GM12874 (cell line): ENCODE measurements around the gene TBKBP1.

Experiments used
- TF ChIP-seq, protein P1 (sequence below): IDR thresholded peaks from 2 replicates; pipeline ENCODE4 v1.5.1; 2011; ENCODE audit warnings: low read depth, mild to moderate bottlenecking, control low read depth, low read length, moderate library complexity; ENCODE audit not compliant: insufficient read depth

Gene TBKBP1

DNA sequence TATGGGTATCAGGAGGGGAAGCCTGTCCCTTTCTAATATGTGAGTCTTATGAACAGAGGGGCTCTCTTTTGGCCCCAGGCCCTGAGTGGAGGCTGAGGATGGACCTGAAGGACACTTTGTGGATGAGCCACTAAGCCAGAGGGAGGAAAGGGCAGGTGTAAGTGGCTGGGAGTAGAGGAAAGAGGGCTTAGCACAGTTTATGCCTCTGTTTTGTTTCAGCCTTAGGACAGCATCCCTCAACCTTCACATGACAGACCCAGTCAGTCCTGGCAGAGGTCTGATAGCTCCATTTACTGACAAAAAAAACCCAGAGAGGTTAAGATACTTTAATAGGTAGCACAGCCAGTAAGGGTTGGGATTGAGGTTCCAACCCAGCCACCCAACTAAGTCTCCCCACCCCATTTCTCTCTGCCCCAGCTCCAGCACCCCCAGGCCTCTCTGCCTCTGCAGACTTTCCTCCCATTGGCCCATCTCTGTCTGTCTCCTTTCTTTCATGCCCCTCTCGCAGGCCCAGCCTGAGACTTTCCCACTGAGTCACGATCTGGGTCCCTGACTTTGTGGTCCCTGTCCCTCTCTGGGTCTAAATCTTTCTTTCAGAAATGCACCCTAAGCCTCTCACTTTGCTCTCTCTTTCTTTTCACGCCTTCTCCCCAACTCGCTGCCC is 34.4 kb downstream of the TBKBP1 start:
- TF ChIP-seq, protein P1, sequence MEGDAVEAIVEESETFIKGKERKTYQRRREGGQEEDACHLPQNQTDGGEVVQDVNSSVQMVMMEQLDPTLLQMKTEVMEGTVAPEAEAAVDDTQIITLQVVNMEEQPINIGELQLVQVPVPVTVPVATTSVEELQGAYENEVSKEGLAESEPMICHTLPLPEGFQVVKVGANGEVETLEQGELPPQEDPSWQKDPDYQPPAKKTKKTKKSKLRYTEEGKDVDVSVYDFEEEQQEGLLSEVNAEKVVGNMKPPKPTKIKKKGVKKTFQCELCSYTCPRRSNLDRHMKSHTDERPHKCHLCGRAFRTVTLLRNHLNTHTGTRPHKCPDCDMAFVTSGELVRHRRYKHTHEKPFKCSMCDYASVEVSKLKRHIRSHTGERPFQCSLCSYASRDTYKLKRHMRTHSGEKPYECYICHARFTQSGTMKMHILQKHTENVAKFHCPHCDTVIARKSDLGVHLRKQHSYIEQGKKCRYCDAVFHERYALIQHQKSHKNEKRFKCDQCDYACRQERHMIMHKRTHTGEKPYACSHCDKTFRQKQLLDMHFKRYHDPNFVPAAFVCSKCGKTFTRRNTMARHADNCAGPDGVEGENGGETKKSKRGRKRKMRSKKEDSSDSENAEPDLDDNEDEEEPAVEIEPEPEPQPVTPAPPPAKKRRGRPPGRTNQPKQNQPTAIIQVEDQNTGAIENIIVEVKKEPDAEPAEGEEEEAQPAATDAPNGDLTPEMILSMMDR: no peak

DNA sequence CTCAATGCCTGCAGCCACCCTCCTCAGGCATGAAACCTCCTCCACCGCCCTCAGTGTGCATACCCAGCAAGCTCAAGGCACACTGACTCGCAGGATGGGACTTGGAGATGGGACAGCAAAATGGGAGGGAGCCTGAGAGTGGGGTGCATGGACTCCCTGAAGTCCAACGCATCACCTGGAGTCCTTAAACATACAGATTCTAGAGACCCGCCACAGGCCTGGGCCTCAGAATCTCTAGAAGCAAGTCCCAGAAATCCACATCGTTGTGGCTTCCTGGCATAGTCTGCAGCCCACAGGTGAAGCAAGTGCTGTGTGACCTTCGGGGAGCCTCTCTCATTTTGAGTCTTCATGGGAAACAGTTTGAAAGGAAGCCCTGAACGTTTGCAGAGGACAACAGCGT is 35.5 kb downstream of the TBKBP1 start:
- TF ChIP-seq, protein P1: no peak

DNA sequence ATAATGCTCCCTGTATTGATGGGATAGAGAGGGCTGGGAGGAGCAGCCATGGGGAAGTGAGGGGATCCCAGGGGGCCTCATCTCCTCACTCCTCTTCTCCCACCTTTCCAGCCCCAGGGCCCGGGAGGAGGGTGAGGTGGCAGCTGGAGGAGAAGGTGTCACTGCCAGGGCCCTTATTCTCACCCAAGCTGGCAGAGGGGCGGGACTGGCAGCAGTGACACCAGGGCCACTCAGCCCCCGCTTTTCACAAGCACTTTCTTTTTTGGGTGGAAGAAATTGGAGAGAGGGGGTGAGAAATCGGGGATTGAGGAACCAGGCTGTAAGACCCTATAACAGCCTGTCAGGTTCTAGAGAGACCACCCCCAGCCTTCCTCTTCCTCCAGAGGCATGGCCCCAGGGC is 36.7 kb downstream of the TBKBP1 start:
- TF ChIP-seq, protein P1: no peak

DNA sequence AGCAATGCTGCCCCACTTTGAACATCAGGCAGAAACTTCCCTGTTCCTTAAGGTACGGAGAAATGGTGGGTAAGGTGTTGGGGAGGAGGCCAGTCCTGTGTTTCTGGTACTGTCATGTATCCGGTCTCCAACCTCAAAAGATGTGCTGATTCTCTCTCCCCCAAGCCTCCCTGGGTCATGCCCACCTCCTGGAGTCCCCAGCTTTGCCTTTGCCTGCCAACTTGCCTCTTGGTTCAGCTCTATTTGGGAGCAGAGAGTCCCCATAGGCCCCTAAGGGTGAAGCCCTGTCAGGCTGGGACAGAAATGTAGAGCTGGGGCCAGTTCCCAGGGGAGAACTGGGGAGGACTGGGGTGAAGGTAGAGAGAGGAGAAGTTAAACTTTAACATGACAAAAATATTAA is 37.4 kb downstream of the TBKBP1 start:
- TF ChIP-seq, protein P1: no peak

GRCh38 chr17:47732399-47733046 is 38.6 kb downstream of the TBKBP1 start:
- TF ChIP-seq, protein P1: no peak

DNA sequence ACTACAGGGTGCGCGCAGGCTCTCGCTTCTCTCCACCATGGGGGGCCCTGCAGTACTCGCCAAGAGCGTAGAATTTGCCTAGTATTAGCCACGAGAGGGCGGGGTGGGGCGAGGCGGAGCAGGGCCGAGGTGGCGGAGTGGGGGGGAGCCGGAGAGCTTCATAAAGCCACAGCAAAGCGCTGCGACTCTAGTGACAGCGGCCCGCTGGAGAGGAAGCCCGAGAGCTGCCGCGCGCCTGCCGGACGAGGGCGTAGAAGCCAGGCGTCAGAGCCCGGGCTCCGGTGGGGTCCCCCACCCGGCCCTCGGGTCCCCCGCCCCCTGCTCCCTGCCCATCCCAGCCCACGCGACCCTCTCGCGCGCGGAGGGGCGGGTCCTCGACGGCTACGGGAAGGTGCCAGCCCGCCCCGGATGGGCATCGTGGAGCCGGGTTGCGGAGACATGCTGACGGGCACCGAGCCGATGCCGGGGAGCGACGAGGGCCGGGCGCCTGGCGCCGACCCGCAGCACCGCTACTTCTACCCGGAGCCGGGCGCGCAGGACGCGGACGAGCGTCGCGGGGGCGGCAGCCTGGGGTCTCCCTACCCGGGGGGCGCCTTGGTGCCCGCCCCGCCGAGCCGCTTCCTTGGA is 39.2 kb downstream of the TBKBP1 start, which contains the start of gene TBX21:
Gene TBX21 (plus strand): TSS at position 190 of the 627 bp plus-strand sequence. CDS start 219 bp downstream, at position 409.
- TF ChIP-seq, protein P1: peak; percentile 50

DNA sequence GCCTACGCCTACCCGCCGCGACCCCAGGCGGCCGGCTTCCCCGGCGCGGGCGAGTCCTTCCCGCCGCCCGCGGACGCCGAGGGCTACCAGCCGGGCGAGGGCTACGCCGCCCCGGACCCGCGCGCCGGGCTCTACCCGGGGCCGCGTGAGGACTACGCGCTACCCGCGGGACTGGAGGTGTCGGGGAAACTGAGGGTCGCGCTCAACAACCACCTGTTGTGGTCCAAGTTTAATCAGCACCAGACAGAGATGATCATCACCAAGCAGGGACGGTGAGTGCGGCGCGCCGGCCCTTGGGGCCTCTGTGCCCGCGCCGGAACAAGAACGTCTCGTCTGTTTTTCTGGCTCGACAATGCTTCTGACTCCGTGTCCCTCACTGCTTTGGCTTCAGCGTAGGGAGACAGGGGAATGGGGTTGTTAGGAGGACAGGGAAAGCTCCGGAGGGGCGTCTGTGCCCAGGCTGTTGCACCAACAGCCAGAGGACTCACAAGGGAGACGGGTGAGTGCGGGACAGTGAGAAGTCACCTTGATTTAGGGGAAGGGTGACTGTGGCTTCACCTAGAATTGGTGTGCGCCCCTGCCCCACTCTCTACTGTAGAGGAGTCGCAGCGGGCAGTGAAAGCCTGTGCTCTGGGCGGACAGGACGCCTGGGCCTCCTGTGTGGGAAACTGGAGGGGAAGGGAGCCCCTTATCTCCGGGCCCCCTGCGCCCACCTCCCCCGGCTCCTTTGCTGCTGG is 39.9 kb downstream of the TBKBP1 start:
- TF ChIP-seq, protein P1: no peak
